Heart right ventricle (tissue), 16 donors: ENCODE measurements around the gene DNAJC16. TPM values are rescaled to one million over a fixed set of nuclear protein-coding genes. Genes with fewer than 3 reads are reported as not detected.

Source experiments
- ATAC-seq, 8 donors: fragments of 200-7000 bp; cut with Tn5 transposase; one replicate each; pipeline ENCODE4 v1.9.1; 2020; ENCODE audit warnings: mild to moderate bottlenecking in 8 of 8, moderate library complexity in 8 of 8, moderate number of reproducible peaks in 1 of 8
- DNase-seq, 2 donors: peaks; one replicate each; pipeline ENCODE4 v3.0.0-alpha.2; 2020
- H3K27ac ChIP-seq, 10 donors: fragments of 200-600 bp; sonication (generic) in 2 of 10; one replicate each; pipeline versions ENCODE4 v1.5.0 to v1.8.0; 2020 to 2022; ENCODE audit warnings: mild to moderate bottlenecking in 3 of 10
- H3K27me3 ChIP-seq, 7 donors: fragments of 200-600 bp; one replicate each; pipeline ENCODE4 v1.8.0; 2021 to 2022; ENCODE audit warnings: mild to moderate bottlenecking in 2 of 7
- H3K36me3 ChIP-seq, 9 donors: fragments of 200-600 bp; sonication (generic) in 1 of 9; one replicate each; pipeline versions ENCODE4 v1.5.0 to v1.8.0; 2020 to 2022; ENCODE audit warnings: mild to moderate bottlenecking in 2 of 9
- H3K4me1 ChIP-seq, 9 donors: fragments of 200-600 bp; sonication (generic) in 1 of 9; one replicate each; pipeline versions ENCODE4 v1.5.0 to v1.8.0; 2020 to 2022; ENCODE audit warnings: mild to moderate bottlenecking in 4 of 9
- H3K4me3 ChIP-seq, 10 donors: fragments of 200-600 bp; sonication (generic) in 2 of 10; one replicate each; pipeline versions ENCODE4 v1.5.0 to v1.8.0; 2020 to 2022; ENCODE audit warnings: mild to moderate bottlenecking in 7 of 10, moderate library complexity in 2 of 10
- H3K9me3 ChIP-seq, 11 donors: fragments of 200-600 bp in 10 of 11; sonication (generic) in 2 of 11; one replicate each; pipeline versions ENCODE4 v1.5.0 to v1.8.0; 2013 to 2022; ENCODE audit warnings: mild to moderate bottlenecking in 2 of 11, control low read depth in 1 of 11, moderate library complexity in 1 of 11
- WGBS, 2 donors: extraction: QIAGEN DNeasy Blood & Tissue Kit; methylation state at CpG; one replicate each; pipeline ENCODE4 v1.1.7; 2013; ENCODE audit warnings: inconsistent platforms in 1 of 2; 5-methylcytosine and 5-hydroxymethylcytosine counted together
- intact Hi-C, 10 donors: fragments of 100-400 bp; cut with DNase I; formaldehyde crosslinking; loops; one replicate each; pipeline versions ENCODE4 v1.11.1 to v1.14.2; 2022
- polyA plus RNA-seq, 2 donors: library from polyadenylated mRNA; stranded (reverse); fragments of 200-250 nt; gene quantifications; one replicate each; pipeline ENCODE4 v1.2.3, GENCODE V29; 2013
- total RNA-seq, 10 donors: library from RNA; stranded (reverse); fragmentation: NEBNext Ultra II Directional in 3 of 10; extraction: Animal tissue kit (Norgen Biotek cat#: 25700) in 3 of 10; gene quantifications; one replicate each; pipeline versions ENCODE4 v1.2.1 to v1.2.4, GENCODE V29; 2021 to 2023
- TF ChIP-seq, protein P1 (sequence below), 9 donors: fragments of 200-600 bp; sonication (generic) in 2 of 9; IDR thresholded peaks; one replicate each; pipeline versions ENCODE4 v1.5.0 to v1.8.0; 2021 to 2022; ENCODE audit warnings: antibody characterized with exemption in 9 of 9, mild to moderate bottlenecking in 5 of 9, moderate library complexity in 1 of 9
- donor health status: Arrhythmogenic right ventricular cardiomyopathy.
- donor health status: ischemic (EF 13 %, LVEDD 7.1; RV severe dilation, severe dysfunction).
- donor health status: healthy with polysubstance abuse.
- donor health status: DM: no; HTN: yes; CAD: no.
- donor health status: DM: no; HTN: no; CAD: no.
- donor health status: ischemic (EF 25% LVEDD 6.9; RV normal size, moderate dysfunction).
- donor health status: ischemic (EF 25% LVEDD 5.7; RV mildly dilated, moderate dysfunction).
- donor health status: healthy.
- donor health status: DM: yes; HTN: yes; CAD: no.
- donor health status: Ischemic cardiomyopathy.
- donor health status: ischemic (EF 35%, LVEDD 5.7; RV mildly dilated, moderate dysfunction).
- donor health status: nonischemic (EF 11% LVEDD 7.7; RV severe dilation, severe dysfunction).
- donor health status: DM: yes; HTN: yes; CAD: no.
- donor health status: PGD.
- donor health status: ischemic (EF 29% LVEDD 5.4; RV normal size, mild dysfunction).
- donor health status: nonischemic (EF 23%, LVEDD 6.1; RV moderate dilation, normal function).

DNAJC16 gene
- total and polyA plus RNA-seq, 12 donors, result 4.7 to 22.8 (median 18.3) TPM

DNA sequence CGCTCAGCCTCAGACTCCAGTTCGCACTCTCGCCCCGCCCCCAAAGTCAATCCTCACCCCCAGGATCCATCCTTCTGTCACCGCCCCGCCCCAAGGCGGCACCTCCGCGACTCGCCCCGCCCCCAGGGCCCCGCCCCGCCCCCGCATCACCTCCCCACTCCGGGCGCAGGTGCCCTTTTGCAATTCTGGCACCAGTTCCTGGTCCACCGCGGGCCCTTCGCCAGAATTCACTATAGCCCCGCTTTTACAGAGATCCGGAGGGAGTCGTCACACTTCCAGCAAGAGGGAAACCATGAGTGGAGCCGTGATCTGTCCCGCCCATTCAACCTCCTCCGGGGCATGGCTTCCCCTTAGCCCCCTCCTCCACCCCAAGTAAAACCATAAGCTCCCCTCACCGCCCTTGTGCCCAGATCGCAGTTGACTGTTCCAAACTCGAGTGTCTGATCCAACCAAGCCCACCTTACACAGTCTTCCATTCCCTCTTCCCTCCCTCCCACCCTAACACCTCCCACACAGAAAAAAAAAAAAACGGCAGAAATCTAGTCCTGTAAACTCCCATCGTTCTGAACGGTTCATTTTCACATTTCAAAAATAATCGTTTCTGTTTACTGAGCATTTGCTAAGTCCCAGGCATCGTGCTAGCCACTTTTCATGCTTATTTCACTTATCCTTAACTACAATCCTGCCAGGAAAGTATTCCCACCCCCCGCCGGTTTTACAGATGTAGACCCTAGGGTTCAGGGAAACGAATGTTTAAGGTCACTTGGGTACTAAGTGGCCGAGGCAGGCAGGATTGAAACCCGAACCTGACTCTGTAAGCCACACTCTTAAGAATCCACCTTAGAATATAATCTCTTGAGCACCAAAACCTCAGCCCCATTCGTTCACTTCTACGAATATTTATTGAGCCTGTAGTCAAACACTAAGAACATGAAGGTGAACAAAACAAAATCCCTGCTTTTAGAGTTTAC lies 1.3 kb upstream of the DNAJC16 start:
- Histone ChIP-seq H3K9me3 (no peaks in the 10 kb centered on the region), H3K36me3 (peaks cover 0 to 16% (median 0%) of the 10 kb centered on the region in 9 donors), H3K4me1 (peaks cover 3 to 48% (median 37%) of the 10 kb centered on the region in 9 donors), H3K4me3 (peak overlapping the region in 9 of 10 donors; percentile 46 to 94 (median 72)), H3K27ac (peak overlapping the region in 9 of 10 donors; percentile 87 to 99 (median 95)), H3K27me3 (no peaks in the 10 kb centered on the region)
- DNase-seq (no peak), ATAC-seq (peak; percentile 0 to 20 (median 10))
- WGBS, 2 donors, result 3 to 4% methylated on average over 35 to 40 of the region's 40 CpGs
- intact Hi-C loops, result loop anchor here in 3 of 10 donors (5.0 to 10.0 kb wide), 2 partner anchors 89 to 92 kb away; partner anchors contain the start of gene DDI2 (in 3 of the 3)
- TF ChIP-seq, protein P1, sequence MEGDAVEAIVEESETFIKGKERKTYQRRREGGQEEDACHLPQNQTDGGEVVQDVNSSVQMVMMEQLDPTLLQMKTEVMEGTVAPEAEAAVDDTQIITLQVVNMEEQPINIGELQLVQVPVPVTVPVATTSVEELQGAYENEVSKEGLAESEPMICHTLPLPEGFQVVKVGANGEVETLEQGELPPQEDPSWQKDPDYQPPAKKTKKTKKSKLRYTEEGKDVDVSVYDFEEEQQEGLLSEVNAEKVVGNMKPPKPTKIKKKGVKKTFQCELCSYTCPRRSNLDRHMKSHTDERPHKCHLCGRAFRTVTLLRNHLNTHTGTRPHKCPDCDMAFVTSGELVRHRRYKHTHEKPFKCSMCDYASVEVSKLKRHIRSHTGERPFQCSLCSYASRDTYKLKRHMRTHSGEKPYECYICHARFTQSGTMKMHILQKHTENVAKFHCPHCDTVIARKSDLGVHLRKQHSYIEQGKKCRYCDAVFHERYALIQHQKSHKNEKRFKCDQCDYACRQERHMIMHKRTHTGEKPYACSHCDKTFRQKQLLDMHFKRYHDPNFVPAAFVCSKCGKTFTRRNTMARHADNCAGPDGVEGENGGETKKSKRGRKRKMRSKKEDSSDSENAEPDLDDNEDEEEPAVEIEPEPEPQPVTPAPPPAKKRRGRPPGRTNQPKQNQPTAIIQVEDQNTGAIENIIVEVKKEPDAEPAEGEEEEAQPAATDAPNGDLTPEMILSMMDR (IDR thresholded peaks at IDR 0.05), result no peak

GRCh38 chr1:15526021-15526489 lies 593 bp upstream of the DNAJC16 start:
- ATAC-seq, result no peak
- WGBS, 2 donors, result 11 to 17% methylated on average over 9 of the region's 9 CpGs
- intact Hi-C loops, result loop anchor here in 3 of 10 donors (5.0 to 10.0 kb wide), 2 partner anchors 89 to 91 kb away; partner anchors contain the start of gene DDI2 (in 3 of the 3)
- peaks cover 3 to 48% (median 37%) of the 10 kb centered on the region in 9 donors for H3K4me1 ChIP-seq
- no peaks in the 10 kb centered on the region for H3K27me3 ChIP-seq
- H3K4me3 ChIP-seq, result peak overlapping the region in 9 of 10 donors; percentile 9 to 94 (median 72)
- DNase-seq, result no peak
- peak overlapping the region in 9 of 10 donors; percentile 87 to 99 (median 95) for H3K27ac ChIP-seq
- H3K36me3 ChIP-seq, result peaks cover 0 to 23% (median 0%) of the 10 kb centered on the region in 9 donors
- no peaks in the 10 kb centered on the region for H3K9me3 ChIP-seq
- TF ChIP-seq, protein P1 (IDR thresholded peaks at IDR 0.05), result no peak

GRCh38 chr1:15531003-15531402 lies 4.4 kb downstream of the DNAJC16 start:
- no peak overlapping the region for H3K4me3 ChIP-seq
- DNase-seq (no peak), ATAC-seq (no peak)
- H3K27ac ChIP-seq, result no peak overlapping the region
- peaks cover 0 to 26% (median 14%) of the 10 kb centered on the region in 9 donors for H3K4me1 ChIP-seq
- intact Hi-C loops, result no loop called here
- TF ChIP-seq, protein P1 (IDR thresholded peaks at IDR 0.05), result no peak
- no peaks in the 10 kb centered on the region for H3K27me3 ChIP-seq
- H3K36me3 ChIP-seq, result peaks cover 0 to 70% (median 8%) of the 10 kb centered on the region in 9 donors
- 94 to 96% methylated on average over 4 of the region's 4 CpGs for WGBS, 2 donors
- H3K9me3 ChIP-seq, result no peaks in the 10 kb centered on the region

DNA sequence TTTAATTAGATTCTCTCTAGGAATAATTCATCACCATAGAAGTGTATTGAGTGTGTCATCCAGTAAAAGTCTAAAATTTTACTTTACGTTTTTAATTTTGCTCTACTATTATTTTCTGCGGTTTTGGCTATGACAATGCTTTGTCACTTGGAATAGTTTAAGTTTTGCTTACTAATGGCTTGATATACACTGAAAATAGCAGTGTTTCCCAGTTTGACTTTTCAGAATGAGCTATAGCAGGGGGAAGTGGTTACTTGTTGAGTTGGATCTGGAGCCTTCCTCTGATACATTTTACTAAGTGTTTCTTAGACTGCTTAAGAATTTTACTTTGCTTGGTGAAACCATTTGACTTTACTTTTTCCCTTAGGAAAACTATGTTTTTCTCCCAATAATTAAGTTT lies 5.0 kb downstream of the DNAJC16 start:
- Histone ChIP-seq H3K4me3 (no peak overlapping the region), H3K4me1 (peaks cover 0 to 22% (median 11%) of the 10 kb centered on the region in 9 donors), H3K9me3 (no peaks in the 10 kb centered on the region), H3K27me3 (no peaks in the 10 kb centered on the region), H3K27ac (no peak overlapping the region), H3K36me3 (peaks cover 0 to 76% (median 13%) of the 10 kb centered on the region in 9 donors)
- ATAC-seq (no peak), DNase-seq (no peak)
- TF ChIP-seq, protein P1 (IDR thresholded peaks at IDR 0.05), result no peak
- intact Hi-C loops, result no loop called here
- WGBS, 2 donors, result 86 to 90% methylated on average over 2 of the region's 2 CpGs
